D721Med (cell line): ENCODE results near the gene PRKRIP1.

Experiments used
- DNase-seq: peaks from one replicate; pipeline ENCODE4 v3.0.0; 2011; ENCODE audit warnings: low spot score; ENCODE audit not compliant: insufficient read length
- FAIRE-seq: peaks from 2 replicates; lab custom pipeline; 2011; peaks lifted over from hg19 to GRCh38; lab: Jason Lieb, UNC
- TF ChIP-seq, protein P1 (sequence below): IDR thresholded peaks from 2 replicates; pipeline ENCODE4 v1.5.1; 2012; ENCODE audit warnings: mild to moderate bottlenecking, control low read depth; ENCODE audit not compliant: insufficient read depth; ENCODE audit errors: missing control alignments

Gene PRKRIP1

DNA sequence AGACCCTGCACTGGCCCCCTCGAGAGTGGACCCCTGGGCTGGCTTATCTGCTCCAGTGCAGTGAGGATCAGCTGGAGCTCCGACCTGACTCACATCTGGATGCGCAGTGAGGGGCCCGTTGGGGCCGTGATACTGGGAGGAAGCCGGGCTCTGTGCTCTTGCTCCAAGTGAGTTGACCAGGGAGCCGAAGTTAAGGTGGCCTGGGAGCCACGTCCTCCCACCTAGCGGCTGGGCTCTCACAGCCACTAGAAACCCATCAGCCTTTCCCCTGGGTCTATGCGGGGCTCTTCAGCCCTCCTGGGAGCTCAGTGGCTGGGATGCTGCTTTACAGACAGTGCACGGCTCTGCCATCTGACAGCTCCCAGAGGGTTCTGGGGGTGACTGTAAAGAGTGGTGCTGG is 59.4 kb downstream of the PRKRIP1 start:
- no peak for FAIRE-seq
- DNase-seq: no peak
- TF ChIP-seq, protein P1, sequence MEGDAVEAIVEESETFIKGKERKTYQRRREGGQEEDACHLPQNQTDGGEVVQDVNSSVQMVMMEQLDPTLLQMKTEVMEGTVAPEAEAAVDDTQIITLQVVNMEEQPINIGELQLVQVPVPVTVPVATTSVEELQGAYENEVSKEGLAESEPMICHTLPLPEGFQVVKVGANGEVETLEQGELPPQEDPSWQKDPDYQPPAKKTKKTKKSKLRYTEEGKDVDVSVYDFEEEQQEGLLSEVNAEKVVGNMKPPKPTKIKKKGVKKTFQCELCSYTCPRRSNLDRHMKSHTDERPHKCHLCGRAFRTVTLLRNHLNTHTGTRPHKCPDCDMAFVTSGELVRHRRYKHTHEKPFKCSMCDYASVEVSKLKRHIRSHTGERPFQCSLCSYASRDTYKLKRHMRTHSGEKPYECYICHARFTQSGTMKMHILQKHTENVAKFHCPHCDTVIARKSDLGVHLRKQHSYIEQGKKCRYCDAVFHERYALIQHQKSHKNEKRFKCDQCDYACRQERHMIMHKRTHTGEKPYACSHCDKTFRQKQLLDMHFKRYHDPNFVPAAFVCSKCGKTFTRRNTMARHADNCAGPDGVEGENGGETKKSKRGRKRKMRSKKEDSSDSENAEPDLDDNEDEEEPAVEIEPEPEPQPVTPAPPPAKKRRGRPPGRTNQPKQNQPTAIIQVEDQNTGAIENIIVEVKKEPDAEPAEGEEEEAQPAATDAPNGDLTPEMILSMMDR: no peak

DNA sequence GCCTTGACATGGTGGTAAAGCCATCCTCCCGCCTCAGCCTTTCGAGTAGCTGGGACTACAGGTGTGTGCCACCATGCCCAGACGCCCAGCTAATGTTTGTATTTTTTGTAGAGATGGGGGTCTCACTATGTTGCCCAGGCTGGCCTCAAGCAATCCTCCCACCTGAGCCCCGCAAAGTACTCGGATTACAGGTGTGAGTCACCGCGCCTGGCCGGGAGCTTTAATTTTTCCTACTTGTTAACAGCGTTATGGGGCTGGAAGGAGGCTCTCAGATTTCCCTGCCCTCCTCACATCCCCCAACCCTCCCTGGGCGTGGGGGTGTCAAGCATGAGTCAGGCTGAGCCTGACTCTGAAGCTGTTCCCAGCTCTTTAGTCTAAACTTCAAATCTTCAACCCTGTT is 60.2 kb downstream of the PRKRIP1 start:
- DNase-seq (no peak), FAIRE-seq (no peak)
- TF ChIP-seq, protein P1: no peak

DNA sequence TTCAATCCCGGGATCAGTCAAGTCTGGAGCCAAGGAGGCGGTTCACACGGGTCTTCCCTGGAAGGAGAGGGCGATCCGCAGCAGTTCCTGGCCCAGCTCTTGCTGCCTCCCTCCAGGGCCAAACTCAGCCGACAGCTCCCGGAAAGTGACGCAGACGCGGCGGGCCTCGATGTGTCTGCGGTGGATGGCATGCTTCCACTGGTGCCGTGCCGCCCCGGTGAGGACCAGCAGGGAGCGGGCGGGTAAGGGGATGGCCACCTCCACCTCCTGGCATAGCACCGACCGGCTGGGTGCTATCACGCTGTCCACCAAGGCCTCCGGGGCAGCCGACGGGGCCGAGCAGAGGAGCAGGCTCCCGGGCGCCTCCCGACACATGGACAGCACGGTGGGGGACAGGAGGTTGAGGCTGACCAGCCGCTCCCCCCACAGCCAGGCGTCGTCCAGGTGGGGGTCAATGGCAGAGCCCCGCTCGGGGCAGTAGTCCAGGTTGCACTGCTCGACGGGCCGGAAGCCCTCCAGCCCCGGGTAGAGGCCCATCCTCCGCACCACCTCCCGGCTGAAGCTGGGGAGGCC is 61.3 kb downstream of the PRKRIP1 start:
- FAIRE-seq: no peak
- TF ChIP-seq, protein P1: no peak
- no peak for DNase-seq

DNA sequence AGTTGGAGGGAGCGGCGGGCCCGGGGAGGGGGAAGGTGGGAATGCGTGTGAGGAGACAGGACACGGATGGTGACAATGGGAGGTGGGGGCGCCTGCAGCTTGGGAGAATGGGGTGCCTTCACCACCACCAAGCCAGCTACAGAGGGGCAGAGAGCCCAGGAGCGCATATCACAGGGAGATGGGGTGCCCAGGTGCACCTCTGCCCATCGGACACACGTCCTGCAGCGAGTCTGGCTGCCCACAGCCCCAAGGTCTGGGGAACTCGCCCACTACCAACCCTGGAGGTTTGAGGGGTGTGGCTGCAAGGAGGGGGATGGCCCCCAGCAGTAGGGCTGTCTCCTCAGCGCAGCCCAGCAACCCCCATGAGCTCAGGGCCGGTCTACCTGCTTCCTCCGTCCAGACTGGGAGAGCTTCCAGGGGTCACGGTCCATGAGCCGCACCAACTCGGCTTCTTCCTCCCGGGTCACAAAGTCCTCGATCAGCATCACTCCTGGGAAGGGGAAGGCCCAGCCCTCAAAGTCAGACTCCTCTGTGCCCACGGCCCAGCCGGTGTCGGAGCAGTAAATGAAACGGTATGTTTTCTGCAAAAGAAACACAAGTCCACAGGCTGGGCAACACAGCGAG is 63.2 kb downstream of the PRKRIP1 start:
- DNase-seq: no peak
- TF ChIP-seq, protein P1: no peak
- no peak for FAIRE-seq

DNA sequence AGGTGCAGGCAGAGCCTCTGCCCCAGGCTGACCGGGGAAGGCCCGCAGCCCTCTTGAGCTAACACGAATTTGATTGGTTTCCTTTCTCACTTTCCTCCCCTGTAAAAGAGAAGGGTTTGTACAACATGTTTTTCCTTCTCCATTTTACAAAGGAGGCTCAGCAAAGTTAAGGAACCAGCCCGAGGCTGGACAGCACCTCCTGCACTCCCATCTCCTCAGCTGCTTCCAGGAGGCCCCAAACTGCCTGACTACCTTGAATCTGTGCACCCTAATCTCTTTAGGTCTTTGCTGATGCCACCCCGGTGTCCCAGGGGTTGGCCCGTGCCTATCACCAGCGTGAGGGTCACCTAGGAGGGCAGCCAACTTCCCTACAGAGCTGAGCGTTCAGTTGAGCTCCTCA is 64.3 kb downstream of the PRKRIP1 start:
- FAIRE-seq (no peak), DNase-seq (no peak)
- TF ChIP-seq, protein P1: no peak

DNA sequence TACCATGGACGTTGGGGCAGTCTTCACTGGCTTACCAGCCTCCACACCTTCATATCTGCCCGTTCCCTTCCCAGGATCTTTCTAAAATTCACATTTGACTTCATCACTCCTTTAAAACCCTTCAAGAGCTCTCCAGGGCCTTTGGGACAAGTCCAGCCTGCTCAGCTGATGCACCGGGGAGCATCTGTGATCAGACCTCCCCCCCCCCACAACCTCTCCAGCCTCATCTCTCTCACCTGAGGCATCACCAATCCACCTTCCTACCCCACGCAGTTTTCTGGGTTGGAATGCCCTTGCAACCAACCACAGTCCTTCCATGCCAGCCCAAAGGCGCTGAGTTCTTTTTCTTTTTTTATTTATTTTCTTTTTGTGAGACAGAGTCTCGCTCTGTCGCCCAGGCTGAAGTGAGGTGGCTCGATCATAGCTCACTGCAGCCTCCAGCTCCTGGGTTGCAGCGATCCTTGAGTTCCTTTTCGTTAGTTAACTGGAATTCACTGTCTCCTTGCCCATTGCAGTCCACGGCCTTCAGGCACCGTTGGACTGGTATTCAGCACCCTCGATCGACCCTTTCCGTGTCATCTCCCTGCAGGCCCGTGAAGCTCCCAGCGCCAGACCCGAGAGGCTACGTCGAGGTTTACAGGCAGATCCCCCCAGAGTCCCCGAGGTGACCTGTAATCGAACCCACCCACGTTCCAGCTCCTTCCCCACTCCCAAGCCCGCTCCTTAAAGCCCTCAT is 67.8 kb downstream of the PRKRIP1 start:
- DNase-seq: no peak
- no peak for FAIRE-seq
- TF ChIP-seq, protein P1: no peak
